Esophagus squamous epithelium (tissue), 4 donors: Measurements from ENCODE around the gene SRD5A2.

Experiments
- CTCF ChIP-seq, 6 experiments: fragments of 450-650 bp in 4 of 6; fragments of 200-600 bp in 2 of 6; sonication (generic) in 2 of 6; IDR thresholded peaks; one replicate each; pipeline ENCODE4 v1.5.1; 2016 to 2019; ENCODE audit warnings: antibody characterized with exemption in 6 of 6, mild to moderate bottlenecking in 4 of 6, moderate library complexity in 4 of 6
- POLR2A ChIP-seq, 4 donors: fragments of 450-650 bp; IDR thresholded peaks; one replicate each; pipeline ENCODE4 v1.6.1; 2017; ENCODE audit warnings: antibody characterized with exemption in 4 of 4, mild to moderate bottlenecking in 4 of 4, moderate library complexity in 3 of 4

- TF ChIP-seq CTCF (IDR thresholded peaks at IDR 0.05) (no peak), POLR2A (IDR thresholded peaks at IDR 0.05) (no peak)
Observed at GRCh38 chr2:31513553-31513952, 67.2 kb downstream of the SRD5A2 start.
